KG1 (cell line): ENCODE measurements around the gene GBF1.
"Not testable (repeated sequence)": the region's sequence is repeated elsewhere in the genome, so short reads cannot be mapped to it uniquely, and the experiment has no call there.

Experiments used
- DNase-seq: peaks from one replicate; lab custom pipeline; 2025; lab: John Stamatoyannopoulos, UW

GBF1 gene

GRCh38 chr10:102274062-102274461, 28.7 kb downstream of the GBF1 start:
- no peak for DNase-seq

GRCh38 chr10:102275343-102275742, 30.0 kb downstream of the GBF1 start:
- no peak for DNase-seq

- no peak for DNase-seq
These were observed 33.8 kb downstream of the GBF1 start for GRCh38 chr10:102279104-102279503.

GRCh38 chr10:102280397-102281101, 35.2 kb downstream of the GBF1 start:
- DNase-seq = no peak

GRCh38 chr10:102281102-102281487, 35.8 kb downstream of the GBF1 start:
- DNase-seq = no peak

- DNase-seq = no peak
These were observed 38.2 kb downstream of the GBF1 start for GRCh38 chr10:102283488-102283887.

- DNase-seq = no peak
These were observed 38.6 kb downstream of the GBF1 start for GRCh38 chr10:102283890-102284289.

GRCh38 chr10:102284531-102284930, 39.2 kb downstream of the GBF1 start:
- no peak for DNase-seq

- DNase-seq = no peak
These were observed 39.8 kb downstream of the GBF1 start for GRCh38 chr10:102285133-102285532.

- DNase-seq = no peak
These were observed 40.9 kb downstream of the GBF1 start for GRCh38 chr10:102286216-102286615.

GRCh38 chr10:102287538-102287937, 42.2 kb downstream of the GBF1 start:
- no peak for DNase-seq

GRCh38 chr10:102287991-102288390, 42.7 kb downstream of the GBF1 start:
- DNase-seq = no peak

- DNase-seq = no peak
These were observed 44.0 kb downstream of the GBF1 start for GRCh38 chr10:102289356-102289755.

GRCh38 chr10:102289840-102290239, 44.5 kb downstream of the GBF1 start:
- DNase-seq = no peak

- DNase-seq = no peak
These were observed 46.0 kb downstream of the GBF1 start for GRCh38 chr10:102291221-102291905.

GRCh38 chr10:102297101-102297500, 51.8 kb downstream of the GBF1 start:
- no peak for DNase-seq

- no peak for DNase-seq
These were observed 53.6 kb downstream of the GBF1 start for GRCh38 chr10:102298899-102299298.

GRCh38 chr10:102299873-102300272, 54.5 kb downstream of the GBF1 start:
- DNase-seq = no peak

- no peak for DNase-seq
These were observed 55.0 kb downstream of the GBF1 start for GRCh38 chr10:102300278-102300843.

- DNase-seq = not testable (repeated sequence)
These were observed 55.6 kb downstream of the GBF1 start for GRCh38 chr10:102300912-102301311.

- not testable (repeated sequence) for DNase-seq
These were observed 56.0 kb downstream of the GBF1 start for GRCh38 chr10:102301332-102301731.

GRCh38 chr10:102302611-102303010, 57.3 kb downstream of the GBF1 start:
- DNase-seq = no peak

- no peak for DNase-seq
These were observed 60.7 kb downstream of the GBF1 start for GRCh38 chr10:102306006-102306405.
